NCI-H2029 (cell line): ENCODE results near the gene KRTAP5-5.
"Not testable (repeated sequence)": the region's sequence is repeated elsewhere in the genome, so short reads cannot be mapped to it uniquely, and the experiment has no call there.

ENCODE experiments used
- DNase-seq: peaks from one replicate; lab custom pipeline; 2025; lab: John Stamatoyannopoulos, UW

KRTAP5-5 gene

DNA sequence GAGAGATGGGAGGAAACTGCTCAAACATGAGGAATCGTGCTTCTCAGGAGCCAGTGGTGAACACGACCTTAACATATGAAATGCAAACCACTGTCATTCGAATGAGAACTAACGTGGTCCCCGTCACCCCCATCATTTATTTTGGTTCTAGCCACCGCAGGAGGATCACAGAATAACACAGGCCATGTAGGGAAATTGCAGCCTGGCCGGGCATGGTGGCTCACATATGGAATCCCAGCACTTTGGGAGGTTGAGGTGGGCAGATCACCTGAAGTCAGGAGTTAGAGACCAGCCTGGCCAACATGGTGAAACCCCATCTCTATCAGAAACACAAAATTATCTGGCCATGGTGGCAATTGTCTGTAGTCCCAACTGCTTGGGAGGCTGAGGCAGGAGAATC is 27.1 kb downstream of the KRTAP5-5 start:
- DNase-seq, result no peak

DNA sequence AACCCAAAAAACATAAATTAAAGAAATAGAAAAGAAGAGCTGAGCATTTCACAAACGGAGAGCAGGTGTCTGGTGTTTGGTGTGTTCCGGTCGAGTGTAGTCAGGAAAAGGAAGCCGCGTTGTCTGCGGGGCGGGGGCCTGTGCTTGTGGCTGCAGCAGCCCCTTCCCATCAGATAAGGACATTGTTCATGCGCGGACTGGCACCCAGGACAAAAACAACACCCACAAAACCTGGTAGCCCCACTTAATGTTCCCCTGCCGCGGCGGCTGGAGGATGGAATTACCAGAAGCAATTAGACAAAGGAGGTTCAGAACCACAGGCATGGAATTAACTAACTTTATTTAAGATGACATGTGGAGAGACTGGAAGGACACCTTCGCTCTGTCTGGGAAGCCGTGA is 29.9 kb downstream of the KRTAP5-5 start:
- DNase-seq, result no peak

- no peak for DNase-seq
Measured at GRCh38 chr11:1660111-1660867, 30.7 kb downstream of the KRTAP5-5 start.

DNA sequence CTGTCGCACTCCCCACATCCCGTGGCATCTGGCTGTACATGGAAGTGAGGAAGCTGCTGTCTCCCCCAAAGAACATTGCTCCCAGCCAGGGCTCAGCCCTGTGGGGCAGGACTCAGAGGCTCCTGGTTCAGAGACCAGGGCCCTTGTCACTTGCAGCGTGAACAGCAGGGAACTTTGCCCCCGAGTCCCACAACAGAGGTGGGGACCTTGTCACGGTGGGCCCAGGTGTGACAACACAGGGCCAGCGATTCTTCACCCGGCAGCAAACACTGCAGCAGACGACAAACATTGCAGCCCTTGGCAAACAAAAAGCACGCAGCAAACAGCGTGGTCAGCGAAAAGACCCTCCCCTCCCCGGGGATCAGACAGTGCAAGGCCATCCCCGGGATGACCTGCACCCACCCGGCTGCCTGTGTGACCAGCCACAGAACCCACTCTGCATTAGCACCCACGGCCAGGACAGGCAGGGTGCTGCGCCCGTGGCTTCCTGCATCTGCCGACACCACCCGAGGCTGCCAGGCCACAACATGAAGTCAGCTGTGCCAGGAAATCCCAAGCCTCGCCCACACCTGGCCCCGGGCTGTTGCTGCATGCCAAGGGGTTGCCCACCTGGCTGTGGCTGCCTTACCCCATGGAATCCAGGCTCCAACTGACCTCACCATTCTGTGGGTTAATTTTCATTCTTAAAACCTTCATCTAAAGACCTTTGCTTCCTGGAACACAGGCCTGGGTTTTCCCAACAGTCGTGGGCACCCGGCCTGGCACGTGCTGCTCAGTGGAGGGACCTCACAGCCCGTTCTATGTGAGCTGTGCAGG is 32.1 kb downstream of the KRTAP5-5 start:
- DNase-seq, result not testable (repeated sequence)

- DNase-seq, result not testable (repeated sequence)
Measured at GRCh38 chr11:1662699-1663283, 33.2 kb downstream of the KRTAP5-5 start.

DNA sequence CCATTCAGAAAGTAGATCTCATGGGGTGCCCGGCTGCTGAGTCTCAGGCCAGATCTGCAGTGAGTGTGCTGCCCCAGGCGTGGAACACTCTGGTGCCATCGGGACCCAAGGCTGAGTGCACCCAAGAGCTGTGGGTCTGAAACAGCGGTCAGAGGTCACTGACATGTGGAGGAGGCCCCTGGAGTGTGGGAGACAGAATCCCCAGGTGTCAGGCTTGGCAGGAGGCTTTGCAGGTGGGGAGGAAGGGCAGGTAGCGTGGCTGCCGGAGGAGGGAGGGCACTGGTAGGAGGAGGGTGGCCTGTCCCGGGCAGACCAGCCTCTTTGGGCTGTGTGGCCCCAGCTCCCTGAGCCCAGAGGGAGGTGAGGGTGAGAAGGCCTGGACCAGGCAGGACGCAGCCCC is 35.7 kb downstream of the KRTAP5-5 start:
- no peak for DNase-seq

DNA sequence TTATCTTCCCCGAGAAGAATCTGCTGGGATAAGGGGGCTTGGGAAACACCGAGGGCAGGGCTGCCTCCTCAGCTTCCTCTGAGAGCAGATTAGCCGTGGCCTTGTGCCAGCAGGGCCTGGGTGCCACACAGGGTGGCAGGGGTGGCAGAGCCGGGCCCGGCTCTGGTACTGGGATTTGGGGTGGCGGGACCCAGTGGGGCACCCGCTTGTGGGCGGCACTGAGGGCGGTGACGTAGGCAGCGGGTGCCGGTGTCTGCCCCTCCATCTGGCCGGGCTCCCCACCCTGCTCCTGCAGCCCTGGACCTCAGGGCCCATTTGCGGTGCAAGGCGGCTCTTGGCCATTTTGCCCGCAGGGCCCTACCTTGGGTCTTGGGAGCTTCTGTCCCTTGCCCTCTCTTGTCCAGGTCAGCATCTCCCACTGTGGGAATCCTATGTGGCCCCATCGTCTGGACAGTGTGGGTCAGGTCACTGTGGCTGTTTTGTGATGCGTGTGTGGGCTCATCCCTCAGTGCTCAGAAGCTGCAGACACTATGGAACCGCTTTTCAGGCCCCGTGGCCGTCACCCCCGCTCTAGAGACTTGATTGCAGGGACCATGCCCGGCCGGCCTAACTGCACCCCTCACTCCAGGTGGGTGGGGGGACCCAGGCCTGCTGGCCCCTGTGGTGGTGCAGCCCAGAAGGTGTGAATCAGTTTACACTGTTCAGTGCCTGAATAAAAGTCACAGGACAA is 37.7 kb downstream of the KRTAP5-5 start:
- DNase-seq, result no peak

DNA sequence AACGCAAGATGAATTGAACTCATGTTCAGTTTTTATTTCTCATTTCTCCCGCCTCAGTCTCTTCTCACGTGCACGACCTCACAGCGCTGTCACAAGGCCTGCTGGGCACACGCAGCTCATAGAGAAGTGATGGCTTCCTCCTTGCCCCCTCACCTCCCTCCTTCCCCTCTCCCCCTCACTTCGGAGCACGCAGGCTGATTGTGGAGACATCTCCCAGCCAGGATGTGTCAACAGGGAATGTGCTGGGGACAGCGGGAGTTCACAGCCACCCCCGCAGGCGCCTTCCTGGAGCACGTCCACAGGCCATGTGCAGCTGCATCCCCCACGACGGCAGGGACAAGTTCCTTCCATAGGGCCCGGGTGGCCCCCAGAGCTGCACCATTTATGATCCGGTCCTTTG is 38.3 kb downstream of the KRTAP5-5 start:
- no peak for DNase-seq

GRCh38 chr11:1668911-1669473 is 39.4 kb downstream of the KRTAP5-5 start:
- DNase-seq, result no peak

DNA sequence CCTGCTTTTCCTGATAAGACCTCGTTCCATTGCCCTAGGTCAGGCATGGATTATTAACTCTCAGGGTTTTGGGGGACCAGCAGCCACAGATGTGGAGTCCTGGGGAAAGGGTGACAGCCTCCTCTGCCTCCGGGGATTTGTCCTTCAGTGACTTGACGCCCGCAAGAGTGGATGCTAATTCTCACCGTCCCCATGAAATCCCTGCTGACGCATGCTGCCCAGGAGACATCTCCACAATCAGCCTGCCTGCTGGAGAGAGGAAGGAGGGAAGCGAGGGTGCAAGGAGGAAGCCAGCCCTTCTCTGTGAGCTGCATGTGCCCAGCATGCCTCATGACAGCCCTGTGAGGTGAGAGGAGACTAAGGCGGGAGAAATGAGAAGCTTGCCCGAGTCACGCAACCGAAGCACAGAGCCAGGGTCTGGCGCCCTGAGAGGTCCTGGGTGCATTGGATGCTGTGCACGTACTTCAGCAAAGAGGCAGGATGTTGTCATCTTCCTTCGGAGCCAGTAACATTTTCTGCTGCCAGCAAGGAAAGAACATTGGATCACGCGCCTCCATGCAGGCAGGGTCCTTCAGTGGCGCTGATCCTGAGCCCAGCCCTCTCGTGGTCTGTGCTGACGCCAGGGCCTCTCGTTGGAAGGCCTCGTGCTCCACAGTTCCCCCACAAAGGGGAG is 40.1 kb downstream of the KRTAP5-5 start:
- no peak for DNase-seq

- not testable (repeated sequence) for DNase-seq
Measured at GRCh38 chr11:1670457-1670856, 40.9 kb downstream of the KRTAP5-5 start.

- no peak for DNase-seq
Measured at GRCh38 chr11:1670905-1671371, 41.4 kb downstream of the KRTAP5-5 start.

DNA sequence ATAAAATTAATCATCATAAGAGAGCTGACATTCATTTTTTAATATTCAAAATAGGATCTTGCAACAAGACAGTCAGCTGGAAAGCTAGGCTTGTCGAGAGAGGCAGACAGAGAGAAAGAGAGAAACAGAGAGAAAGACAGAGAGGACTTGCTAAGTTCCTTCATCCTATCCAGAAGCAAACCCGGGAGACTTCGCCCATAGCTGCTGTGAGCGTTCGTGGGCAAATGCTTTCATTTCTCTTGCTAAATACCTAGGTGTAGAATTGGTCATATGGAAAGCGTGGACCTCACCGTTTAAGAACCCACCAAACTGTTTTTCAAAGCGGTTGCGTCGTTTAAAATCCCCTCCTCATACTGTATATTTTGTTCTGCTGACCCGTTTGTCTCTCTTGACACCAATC is 42.1 kb downstream of the KRTAP5-5 start:
- DNase-seq, result no peak

DNA sequence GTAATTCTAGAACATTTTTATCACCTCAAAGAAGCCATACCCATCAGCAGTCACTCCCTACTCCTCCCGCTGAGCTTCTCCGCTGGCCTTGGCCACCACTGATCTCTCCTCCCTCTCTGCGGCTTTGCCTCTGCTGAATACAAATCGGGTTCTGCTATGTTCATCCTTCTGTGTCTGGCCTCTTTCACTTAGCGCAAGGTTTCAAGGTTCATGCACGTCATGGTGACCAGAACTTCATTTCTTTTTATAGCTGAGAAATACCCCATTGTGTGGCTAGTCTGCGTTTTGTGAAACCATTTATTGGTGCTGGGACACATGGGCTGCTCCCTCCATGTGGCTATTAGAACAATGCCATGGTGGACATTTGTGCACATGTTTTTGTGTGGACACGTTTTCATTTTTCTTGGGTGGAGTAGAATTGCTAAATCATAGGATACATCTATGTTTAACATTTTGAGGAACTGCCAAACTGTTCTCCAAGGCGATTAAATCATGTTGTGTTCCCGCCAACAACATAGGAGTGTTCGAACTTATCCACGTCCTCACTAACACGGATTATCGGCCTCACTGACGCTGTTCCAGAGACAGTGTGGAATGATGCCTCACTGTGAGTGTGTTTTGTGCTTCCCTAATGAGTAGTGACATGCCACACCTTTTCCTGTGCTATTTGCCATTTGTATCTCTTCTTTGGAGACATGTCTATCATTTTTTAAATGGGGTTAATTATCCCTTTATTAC is 43.2 kb downstream of the KRTAP5-5 start:
- DNase-seq, result no peak

- DNase-seq, result no peak
Measured at GRCh38 chr11:1673446-1674172, 44.0 kb downstream of the KRTAP5-5 start.

GRCh38 chr11:1674173-1675131 is 44.9 kb downstream of the KRTAP5-5 start:
- no peak for DNase-seq

GRCh38 chr11:1675536-1676228 is 46.1 kb downstream of the KRTAP5-5 start:
- DNase-seq, result no peak

- no peak for DNase-seq
Measured at GRCh38 chr11:1676229-1676740, 46.7 kb downstream of the KRTAP5-5 start.
